ENCODE measurements around the gene TICRR.

Gene TICRR

GRCh38 chr15:89599021-89599420, 23.8 kb downstream of the TICRR start:
- Histone ChIP-seq H3K4me3 (ENCODE audit: low read depth in 1 of 2, low read length in 2 of 2) (no peak overlapping the region), H3K36me3 (ENCODE audit: insufficient read depth, low read length) (peaks cover 96% of the 10 kb centered on the region), H3K4me2 (ENCODE audit: insufficient read depth, low read length) (no peak overlapping the region)

GRCh38 chr15:89611317-89611716, 36.0 kb downstream of the TICRR start:
- Histone ChIP-seq H3K36me3 (ENCODE audit: insufficient read depth, low read length) (peaks cover 96% of the 10 kb centered on the region), H3K79me2 (ENCODE audit: insufficient read depth, low read length) (peaks cover 15% of the 10 kb centered on the region)
- no peak for DNase-seq

More at GRCh38 chr15:89599021-89599420, 23.8 kb downstream of the TICRR start:
- TF ChIP-seq CTCF (IDR thresholded peaks at IDR 0.05; ENCODE audit: borderline replicate concordance, extremely low read depth, low read length, poor library complexity, severe bottlenecking) (no peak), EZH2 (IDR thresholded peaks at IDR 0.05; ENCODE audit: borderline replicate concordance, low read depth, low read length, severe bottlenecking) (no peak)
- H2AFZ ChIP-seq (ENCODE audit: low read depth, low read length): no peak overlapping the region
- peaks cover 6% of the 10 kb centered on the region; the same call in 1 of the 2 replicates for H3K79me2 ChIP-seq (ENCODE audit: insufficient read depth, low read length)
- H4K20me1 ChIP-seq (ENCODE audit: insufficient read depth, low read length): no peaks in the 10 kb centered on the region; the same call in 1 of the 2 replicates
- H3K9ac ChIP-seq (ENCODE audit: low read depth, low read length): no peak overlapping the region
- ATAC-seq (ENCODE audit: insufficient read depth, low read depth) (no peak), DNase-seq (no peak)
- H3K27ac ChIP-seq (ENCODE audit: low read length): no peak overlapping the region
- H3K4me1 ChIP-seq (ENCODE audit: insufficient read depth, low read length): no peaks in the 10 kb centered on the region
- H3K9me3 ChIP-seq (ENCODE audit: insufficient read depth, low read length, severe bottlenecking): no peaks in the 10 kb centered on the region
- no peaks in the 10 kb centered on the region for H3K27me3 ChIP-seq (ENCODE audit: insufficient read depth, low read length, poor library complexity)

GRCh38 chr15:89613031-89613430, 37.8 kb downstream of the TICRR start:
- no peak for ATAC-seq (ENCODE audit: insufficient read depth, low read depth)
- H3K9ac ChIP-seq (ENCODE audit: low read depth, low read length): no peak overlapping the region
- peaks cover 15% of the 10 kb centered on the region for H3K79me2 ChIP-seq (ENCODE audit: insufficient read depth, low read length)
- H3K4me1 ChIP-seq (ENCODE audit: insufficient read depth, low read length): no peaks in the 10 kb centered on the region
- no peak for DNase-seq
- H3K9me3 ChIP-seq (ENCODE audit: insufficient read depth, low read length, severe bottlenecking): peaks cover 3% of the 10 kb centered on the region
- H3K36me3 ChIP-seq (ENCODE audit: insufficient read depth, low read length): peaks cover 92% of the 10 kb centered on the region
- no peak for TF ChIP-seq EZH2 (IDR thresholded peaks at IDR 0.05; ENCODE audit: borderline replicate concordance, low read depth, low read length, severe bottlenecking)
- no peak for TF ChIP-seq CTCF (IDR thresholded peaks at IDR 0.05; ENCODE audit: borderline replicate concordance, extremely low read depth, low read length, poor library complexity, severe bottlenecking)
- H3K4me3 ChIP-seq (ENCODE audit: low read depth in 1 of 2, low read length in 2 of 2): no peak overlapping the region
- H3K4me2 ChIP-seq (ENCODE audit: insufficient read depth, low read length): no peak overlapping the region
- H3K27me3 ChIP-seq (ENCODE audit: insufficient read depth, low read length, poor library complexity): no peaks in the 10 kb centered on the region
- H3K27ac ChIP-seq (ENCODE audit: low read length): no peak overlapping the region
- H2AFZ ChIP-seq (ENCODE audit: low read depth, low read length): no peak overlapping the region
- peaks cover 3% of the 10 kb centered on the region; the same call in 1 of the 2 replicates for H4K20me1 ChIP-seq (ENCODE audit: insufficient read depth, low read length)

More at GRCh38 chr15:89611317-89611716, 36.0 kb downstream of the TICRR start:
- no peaks in the 10 kb centered on the region for H3K27me3 ChIP-seq (ENCODE audit: insufficient read depth, low read length, poor library complexity)
- no peak overlapping the region for H3K9ac ChIP-seq (ENCODE audit: low read depth, low read length)
- ATAC-seq (ENCODE audit: insufficient read depth, low read depth): no peak
- no peak overlapping the region for H3K4me3 ChIP-seq (ENCODE audit: low read depth in 1 of 2, low read length in 2 of 2)
- no peak overlapping the region for H3K4me2 ChIP-seq (ENCODE audit: insufficient read depth, low read length)
- TF ChIP-seq CTCF (IDR thresholded peaks at IDR 0.05; ENCODE audit: borderline replicate concordance, extremely low read depth, low read length, poor library complexity, severe bottlenecking): no peak
- TF ChIP-seq EZH2 (IDR thresholded peaks at IDR 0.05; ENCODE audit: borderline replicate concordance, low read depth, low read length, severe bottlenecking): no peak
- peaks cover 3% of the 10 kb centered on the region; the same call in 1 of the 2 replicates for H4K20me1 ChIP-seq (ENCODE audit: insufficient read depth, low read length)
- no peaks in the 10 kb centered on the region for H3K4me1 ChIP-seq (ENCODE audit: insufficient read depth, low read length)
- no peak overlapping the region for H2AFZ ChIP-seq (ENCODE audit: low read depth, low read length)
- H3K27ac ChIP-seq (ENCODE audit: low read length): no peak overlapping the region
- H3K9me3 ChIP-seq (ENCODE audit: insufficient read depth, low read length, severe bottlenecking): peaks cover 3% of the 10 kb centered on the region
